ENCODE results near the gene ACSF2. TPM values are rescaled to one million over a fixed set of nuclear protein-coding genes. Genes with fewer than 3 reads are reported as not detected.

Gene ACSF2
- total RNA-seq, 2 experiments from 2014 or later = 33.1 to 33.4 TPM

DNA sequence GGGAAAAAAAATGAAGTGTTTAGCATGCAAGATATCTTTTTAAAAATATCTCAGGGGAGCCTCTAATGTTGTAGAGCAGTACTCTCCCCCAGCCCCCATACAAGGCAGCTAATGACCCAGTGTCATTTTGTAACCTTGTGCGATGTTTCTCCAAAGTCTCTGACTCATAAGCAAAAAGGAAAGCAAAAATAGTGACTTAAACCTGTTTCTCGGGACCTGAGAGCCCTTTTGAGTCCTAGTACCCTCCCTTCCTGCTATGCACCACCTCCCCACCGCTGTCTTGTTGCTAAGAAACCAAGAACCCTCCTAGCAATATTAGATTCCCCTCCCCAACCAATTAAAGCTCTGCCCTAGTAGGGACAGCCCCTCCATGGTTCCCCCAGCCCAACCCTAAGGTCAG, 85.0 kb downstream of the ACSF2 start:
- ATAC-seq = peak; percentile 45
- POLR2A ChIA-PET = interaction anchor here (2.3 kb wide), 1 partner anchor 17 kb away, joined by 6 read pairs; no protein-coding TSS in a partner anchor
- no peaks in the 10 kb centered on the region for H3K27me3 Mint-ChIP-seq (ENCODE audit: low read depth)
- H3K27ac Mint-ChIP-seq = peak overlapping the region; percentile 58
- CTCF ChIA-PET = interaction anchor here (0.9 to 3.7 kb wide), 5 partner anchors 9 to 32 kb away, joined by 3 to 17 read pairs (median 3); partner anchors contain the start of gene RSAD1
- peak; percentile 66 for DNase-seq
- H3K4me1 Mint-ChIP-seq (ENCODE audit: low read depth) = peaks cover 44% of the 10 kb centered on the region
- peak overlapping the region; percentile 12 for H3K4me3 Mint-ChIP-seq
- H3K9me3 Mint-ChIP-seq (ENCODE audit: insufficient read depth) = no peaks in the 10 kb centered on the region
- H3K36me3 Mint-ChIP-seq (ENCODE audit: low read depth) = peaks cover 2% of the 10 kb centered on the region

DNA sequence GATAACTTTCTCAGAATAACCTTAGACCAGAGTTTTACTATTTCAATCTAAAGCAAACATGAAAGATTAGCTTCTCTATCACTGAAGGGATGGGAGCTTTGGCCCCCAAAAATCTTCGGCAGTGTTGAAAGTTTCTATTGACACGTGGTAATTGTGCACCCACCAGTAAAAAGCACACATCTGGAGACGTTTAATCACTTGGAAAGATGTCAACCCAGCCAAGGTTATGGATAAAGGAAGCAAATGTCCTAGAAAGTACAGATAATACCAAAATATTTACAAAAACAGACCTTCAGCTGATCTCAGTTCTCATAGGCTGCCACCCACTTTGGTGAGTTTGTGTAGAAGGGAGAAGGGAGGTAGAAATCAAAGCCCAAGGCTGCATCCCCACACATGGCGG, 87.5 kb downstream of the ACSF2 start:
- H3K4me3 Mint-ChIP-seq = no peak overlapping the region
- POLR2A ChIA-PET = no interaction called here
- no peaks in the 10 kb centered on the region for H3K9me3 Mint-ChIP-seq (ENCODE audit: insufficient read depth)
- peaks cover 35% of the 10 kb centered on the region for H3K4me1 Mint-ChIP-seq (ENCODE audit: low read depth)
- CTCF ChIA-PET = no interaction called here
- no peaks in the 10 kb centered on the region for H3K27me3 Mint-ChIP-seq (ENCODE audit: low read depth)
- DNase-seq = no peak
- peaks cover 2% of the 10 kb centered on the region for H3K36me3 Mint-ChIP-seq (ENCODE audit: low read depth)
- ATAC-seq = no peak
- no peak overlapping the region for H3K27ac Mint-ChIP-seq

DNA sequence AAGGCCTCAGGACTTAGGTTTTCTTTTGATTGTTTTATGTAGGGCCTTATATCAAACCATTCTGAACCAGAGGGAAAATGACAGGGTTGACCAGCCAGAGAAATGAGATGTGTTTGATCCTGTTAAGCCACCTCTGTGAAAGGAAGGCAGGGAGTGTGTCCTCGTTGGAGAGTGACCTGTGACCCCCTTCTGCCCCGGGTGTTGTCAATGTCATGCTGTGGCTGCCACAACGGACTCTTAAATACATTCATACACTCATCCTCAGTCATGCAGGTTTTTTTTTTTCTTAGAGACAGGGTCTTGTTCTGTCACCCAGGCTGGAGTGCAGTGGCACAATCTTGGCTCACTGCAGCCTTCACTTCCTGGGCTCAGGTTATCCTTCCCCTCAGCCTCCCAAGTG, 88.4 kb downstream of the ACSF2 start:
- ChIA-PET CTCF (interaction anchor here (1.2 kb wide), 1 partner anchor 117 kb away, joined by 3 read pairs; the partner anchor contains the start of gene LRRC59), POLR2A (no interaction called here)
- H3K4me3 Mint-ChIP-seq = no peak overlapping the region
- H3K9me3 Mint-ChIP-seq (ENCODE audit: insufficient read depth) = no peaks in the 10 kb centered on the region
- H3K27me3 Mint-ChIP-seq (ENCODE audit: low read depth) = no peaks in the 10 kb centered on the region
- H3K36me3 Mint-ChIP-seq (ENCODE audit: low read depth) = peaks cover 2% of the 10 kb centered on the region
- DNase-seq (no peak), ATAC-seq (no peak)
- H3K4me1 Mint-ChIP-seq (ENCODE audit: low read depth) = peaks cover 27% of the 10 kb centered on the region
- no peak overlapping the region for H3K27ac Mint-ChIP-seq

DNA sequence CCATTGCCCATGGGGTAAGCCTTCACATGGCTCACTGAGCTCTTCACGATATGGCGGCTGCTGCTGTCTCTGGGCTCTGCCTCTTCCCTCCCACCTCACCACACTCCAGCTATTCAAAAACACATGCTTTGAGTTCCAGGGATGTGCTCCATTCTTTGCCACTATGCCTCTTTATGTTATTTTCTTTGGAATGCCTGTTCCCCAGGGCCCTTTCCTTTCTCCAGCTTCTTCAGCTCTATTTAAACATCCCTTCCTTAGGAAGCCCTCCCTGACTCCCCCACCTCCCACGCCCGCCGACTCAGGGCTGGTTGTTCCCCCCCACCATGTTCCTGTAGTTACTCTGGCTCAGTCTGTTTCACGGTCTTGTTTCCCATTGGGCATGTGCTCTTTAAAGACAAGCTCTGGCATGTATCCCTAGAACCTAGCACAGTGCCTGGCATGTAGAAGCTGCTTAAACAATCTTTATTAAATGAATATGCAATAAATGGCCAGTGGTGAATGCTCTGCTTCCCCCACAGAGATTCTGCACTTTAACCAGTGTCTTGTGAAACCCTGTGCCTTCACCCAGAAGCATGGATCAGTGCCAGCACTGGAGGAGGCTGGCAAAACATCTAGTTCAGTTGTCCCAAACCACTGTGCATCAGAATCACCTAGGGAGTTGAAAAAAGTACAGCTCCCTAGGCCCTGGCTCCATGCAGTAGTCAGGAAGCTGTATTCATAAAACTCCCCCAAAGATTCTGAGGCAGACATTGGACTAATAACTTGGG, 89.1 kb downstream of the ACSF2 start:
- DNase-seq (no peak), ATAC-seq (no peak)
- H3K27me3 Mint-ChIP-seq (ENCODE audit: low read depth) = no peaks in the 10 kb centered on the region
- H3K4me3 Mint-ChIP-seq = no peak overlapping the region
- H3K36me3 Mint-ChIP-seq (ENCODE audit: low read depth) = no peaks in the 10 kb centered on the region
- peaks cover 19% of the 10 kb centered on the region for H3K4me1 Mint-ChIP-seq (ENCODE audit: low read depth)
- no peak overlapping the region for H3K27ac Mint-ChIP-seq
- CTCF ChIA-PET = interaction anchor here (0.9 to 1.3 kb wide), 4 partner anchors 21 to 118 kb away, joined by 3 read pairs; partner anchors contain the start of genes LRRC59 and RSAD1
- H3K9me3 Mint-ChIP-seq (ENCODE audit: insufficient read depth) = no peaks in the 10 kb centered on the region
- POLR2A ChIA-PET = no interaction called here

DNA sequence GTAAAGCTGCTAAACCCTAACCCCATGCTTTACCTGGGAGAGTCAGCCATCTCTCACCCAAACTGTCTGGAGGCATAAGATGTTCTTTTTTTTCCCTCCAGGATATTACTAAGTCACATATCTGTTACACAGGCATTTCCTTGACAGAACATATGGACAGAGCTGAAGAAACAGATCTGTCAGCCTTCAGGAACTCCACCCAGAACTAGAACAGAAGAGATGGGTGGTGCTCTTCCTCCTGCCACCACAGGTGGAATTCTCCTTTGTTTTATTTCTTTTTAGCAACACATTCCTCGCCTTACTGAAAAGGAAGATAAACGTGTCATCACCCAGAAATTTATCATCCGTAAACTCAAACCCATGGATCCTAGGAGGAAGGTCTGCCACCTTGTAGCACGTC, 91.0 kb downstream of the ACSF2 start:
- Mint-ChIP-seq H3K36me3 (ENCODE audit: low read depth) (no peaks in the 10 kb centered on the region), H3K4me3 (no peak overlapping the region), H3K27me3 (ENCODE audit: low read depth) (no peaks in the 10 kb centered on the region), H3K4me1 (ENCODE audit: low read depth) (peaks cover 4% of the 10 kb centered on the region), H3K9me3 (ENCODE audit: insufficient read depth) (no peaks in the 10 kb centered on the region), H3K27ac (no peak overlapping the region)
- DNase-seq (no peak), ATAC-seq (no peak)
- POLR2A ChIA-PET = no interaction called here
- CTCF ChIA-PET = no interaction called here

DNA sequence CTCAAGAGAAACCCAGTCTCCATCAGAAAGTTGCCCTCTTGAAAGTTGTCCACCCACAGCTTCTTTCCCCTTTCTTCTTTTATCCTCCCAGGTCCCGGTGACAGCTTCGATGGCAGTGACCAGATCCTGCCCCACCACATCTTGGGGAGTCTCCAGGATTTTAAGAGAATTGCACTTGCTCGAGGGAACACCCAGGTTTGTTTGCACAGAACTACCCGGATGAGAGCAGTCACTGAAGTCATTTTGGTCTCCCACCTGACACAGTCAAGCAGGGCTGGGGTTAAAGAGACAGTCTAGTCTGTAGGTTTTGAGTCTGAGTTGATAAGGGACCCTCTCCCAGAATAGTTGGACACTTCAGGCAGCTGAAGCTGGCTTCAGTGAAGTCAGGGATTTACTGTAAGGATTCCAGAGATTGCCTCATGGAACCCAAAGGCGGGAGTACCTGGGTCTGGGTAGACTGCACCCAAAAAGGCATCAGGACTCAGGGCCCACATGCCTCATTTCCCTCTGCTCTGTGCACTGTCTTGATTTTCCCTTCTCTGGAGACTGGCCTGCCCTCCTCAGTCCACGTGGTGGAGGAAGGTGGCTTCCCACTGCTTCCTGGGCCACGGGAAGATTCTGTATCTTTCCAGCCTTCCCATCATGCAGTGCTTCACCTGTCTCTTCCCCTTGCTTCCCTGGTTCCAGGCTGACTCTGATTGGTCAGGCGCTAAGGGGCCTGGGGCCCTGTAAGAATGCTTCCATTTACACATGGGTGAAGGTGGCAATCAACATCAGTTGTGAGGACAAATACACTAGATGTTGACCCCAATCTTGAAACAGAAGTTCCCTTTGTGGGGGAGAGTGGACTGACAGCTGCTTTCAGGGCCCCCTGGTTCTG, 91.7 kb downstream of the ACSF2 start:
- ChIA-PET CTCF (no interaction called here), POLR2A (no interaction called here)
- ATAC-seq = no peak
- H3K36me3 Mint-ChIP-seq (ENCODE audit: low read depth) = no peaks in the 10 kb centered on the region
- no peak for DNase-seq
- peaks cover 1% of the 10 kb centered on the region for H3K4me1 Mint-ChIP-seq (ENCODE audit: low read depth)
- H3K27me3 Mint-ChIP-seq (ENCODE audit: low read depth) = no peaks in the 10 kb centered on the region
- no peak overlapping the region for H3K4me3 Mint-ChIP-seq
- no peak overlapping the region for H3K27ac Mint-ChIP-seq
- H3K9me3 Mint-ChIP-seq (ENCODE audit: insufficient read depth) = no peaks in the 10 kb centered on the region

DNA sequence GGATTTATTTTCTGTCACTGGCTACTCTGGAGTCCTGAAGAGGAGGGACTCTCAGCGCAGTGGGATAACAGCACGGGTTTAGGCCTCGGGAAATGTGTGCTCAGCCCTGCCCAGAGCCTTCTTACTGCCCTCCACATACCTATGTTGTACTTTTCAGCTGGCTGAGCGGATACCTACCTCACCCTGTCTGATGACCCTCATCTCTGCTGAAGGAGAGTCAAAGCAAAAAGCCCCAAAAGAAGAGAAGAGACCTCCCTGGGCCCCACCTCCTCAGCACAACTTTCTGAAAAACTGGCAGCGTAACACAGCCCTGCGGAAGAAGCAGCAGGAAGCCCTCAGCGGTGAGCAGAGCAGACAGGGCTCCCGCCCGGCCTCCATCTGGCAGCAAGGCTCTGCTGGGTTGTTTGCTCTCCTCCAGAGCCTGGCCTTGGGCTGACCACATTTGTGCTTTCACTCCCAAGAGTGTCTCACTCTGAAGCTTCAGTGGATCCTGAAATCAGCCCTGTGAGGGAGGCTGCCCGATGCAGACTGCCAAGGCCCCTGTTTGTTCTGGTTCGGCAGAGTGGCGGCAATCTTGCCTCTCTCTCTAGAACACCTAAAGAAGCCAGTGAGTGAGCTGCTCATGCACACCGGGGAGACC, 92.5 kb downstream of the ACSF2 start:
- Mint-ChIP-seq H3K27me3 (ENCODE audit: low read depth) (no peaks in the 10 kb centered on the region), H3K4me3 (no peak overlapping the region), H3K4me1 (ENCODE audit: low read depth) (peaks cover 1% of the 10 kb centered on the region), H3K9me3 (ENCODE audit: insufficient read depth) (no peaks in the 10 kb centered on the region), H3K36me3 (ENCODE audit: low read depth) (no peaks in the 10 kb centered on the region), H3K27ac (no peak overlapping the region)
- DNase-seq (no peak), ATAC-seq (no peak)
- POLR2A ChIA-PET = no interaction called here
- CTCF ChIA-PET = no interaction called here

DNA sequence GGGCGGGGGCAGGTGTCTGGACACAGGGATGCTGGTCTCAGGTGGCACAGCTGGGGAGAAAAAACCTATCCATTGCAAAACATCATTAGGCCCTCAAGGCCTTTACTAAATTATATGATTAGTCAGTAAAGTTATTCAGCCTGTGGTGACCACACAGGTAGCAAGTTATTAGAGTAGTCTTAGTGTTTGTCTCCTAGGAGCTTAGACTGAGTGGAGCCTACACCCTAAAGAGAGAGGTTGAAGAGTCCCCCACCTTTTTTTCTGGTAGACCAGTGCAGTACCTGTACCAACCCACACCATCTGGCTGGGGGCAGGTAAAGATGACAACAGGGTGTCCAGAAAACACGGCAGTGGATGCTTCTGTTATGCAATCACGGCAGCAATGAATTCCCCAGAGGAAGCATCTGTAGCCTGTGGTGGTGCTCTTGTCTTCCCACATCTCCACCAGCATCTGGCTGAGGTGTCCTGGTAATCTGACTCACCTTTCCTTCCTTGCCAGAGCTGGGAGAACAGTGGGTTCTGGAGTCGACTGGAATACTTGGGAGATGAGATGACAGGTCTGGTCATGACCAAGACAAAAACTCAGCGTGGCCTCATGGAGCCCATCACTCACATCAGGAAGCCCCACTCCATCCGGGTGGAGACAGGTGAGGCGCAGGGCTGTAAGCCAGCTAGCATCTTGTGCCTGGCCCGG, 93.3 kb downstream of the ACSF2 start:
- DNase-seq = no peak
- Mint-ChIP-seq H3K36me3 (ENCODE audit: low read depth) (no peaks in the 10 kb centered on the region), H3K27me3 (ENCODE audit: low read depth) (no peaks in the 10 kb centered on the region), H3K4me1 (ENCODE audit: low read depth) (peaks cover 1% of the 10 kb centered on the region), H3K9me3 (ENCODE audit: insufficient read depth) (no peaks in the 10 kb centered on the region), H3K4me3 (no peak overlapping the region), H3K27ac (no peak overlapping the region)
- POLR2A ChIA-PET = interaction anchor here (0.6 kb wide), 1 partner anchor 214 kb away, joined by 6 read pairs; no protein-coding TSS in a partner anchor
- CTCF ChIA-PET = no interaction called here
- ATAC-seq = no peak

DNA sequence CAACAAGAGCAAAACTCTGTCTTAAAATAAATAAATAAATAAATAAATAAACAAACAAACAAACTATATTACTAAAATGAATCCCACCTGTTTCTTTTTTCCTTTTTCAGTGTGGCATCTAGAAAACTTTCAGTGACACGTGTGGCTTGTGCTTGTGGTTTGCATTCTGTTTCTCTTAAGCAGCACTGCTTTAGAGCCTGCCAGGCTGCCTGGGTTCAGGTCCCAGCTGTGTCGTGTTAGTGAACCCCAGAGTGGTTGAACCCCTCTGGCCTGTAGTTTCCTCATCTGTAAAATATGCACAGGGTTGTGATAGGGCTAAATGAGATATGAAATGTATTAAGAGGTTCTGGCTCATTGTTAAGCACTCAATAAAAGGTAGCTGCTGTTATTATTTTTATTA, 94.5 kb downstream of the ACSF2 start:
- Mint-ChIP-seq H3K27ac (no peak overlapping the region), H3K36me3 (ENCODE audit: low read depth) (no peaks in the 10 kb centered on the region), H3K9me3 (ENCODE audit: insufficient read depth) (no peaks in the 10 kb centered on the region), H3K27me3 (ENCODE audit: low read depth) (no peaks in the 10 kb centered on the region), H3K4me1 (ENCODE audit: low read depth) (peaks cover 1% of the 10 kb centered on the region), H3K4me3 (no peak overlapping the region)
- ChIA-PET CTCF (interaction anchor here (0.9 kb wide), 1 partner anchor 263 kb away, joined by 3 read pairs; no protein-coding TSS in a partner anchor), POLR2A (no interaction called here)
- DNase-seq (no peak), ATAC-seq (no peak)

DNA sequence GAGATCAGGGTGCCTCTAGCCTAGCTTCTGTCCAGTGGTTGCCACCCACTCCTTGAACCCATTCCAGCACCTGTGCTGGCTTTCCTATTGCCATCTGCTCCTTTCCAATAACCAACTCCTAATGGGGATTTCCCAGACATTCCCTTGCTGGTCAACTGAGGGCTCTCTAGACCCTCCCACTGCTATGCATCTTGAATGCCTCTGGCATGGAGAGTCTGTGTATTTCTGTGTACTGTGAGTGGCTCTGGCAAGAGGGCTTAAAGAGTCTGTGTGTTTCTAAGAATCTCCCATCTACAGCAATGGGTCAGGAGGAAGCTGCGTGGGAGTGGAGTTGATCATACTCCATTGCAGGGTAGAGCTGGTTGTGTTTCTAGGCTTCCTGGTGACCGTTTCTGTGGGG, 95.5 kb downstream of the ACSF2 start:
- Mint-ChIP-seq H3K4me1 (ENCODE audit: low read depth) (peaks cover 1% of the 10 kb centered on the region), H3K27me3 (ENCODE audit: low read depth) (no peaks in the 10 kb centered on the region), H3K27ac (no peak overlapping the region)

DNA sequence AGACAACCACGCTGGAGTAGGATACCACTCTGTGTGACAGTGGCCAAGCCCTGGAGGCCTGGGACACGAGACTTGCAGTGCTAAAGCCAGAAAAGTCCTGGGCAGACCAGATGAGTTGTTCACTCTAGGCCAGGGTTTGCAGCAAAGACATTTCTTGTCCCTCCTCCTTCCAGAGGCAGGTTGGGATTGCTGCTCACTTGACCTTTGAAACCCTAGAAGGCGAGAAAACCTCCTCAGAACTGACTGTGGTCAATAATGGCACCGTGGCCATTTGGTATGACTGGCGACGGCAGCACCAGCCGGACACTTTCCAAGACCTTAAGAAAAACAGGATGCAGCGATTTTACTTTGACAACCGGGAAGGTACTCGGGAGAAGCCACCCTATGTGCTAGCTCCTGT, 96.7 kb downstream of the ACSF2 start:
- ChIA-PET CTCF (no interaction called here), POLR2A (interaction anchor here (0.6 kb wide), 1 partner anchor 197 kb away, joined by 5 read pairs; the partner anchor contains the start of gene LUC7L3)
- Mint-ChIP-seq H3K27me3 (ENCODE audit: low read depth) (no peaks in the 10 kb centered on the region), H3K4me1 (ENCODE audit: low read depth) (peaks cover 1% of the 10 kb centered on the region), H3K27ac (no peak overlapping the region), H3K36me3 (ENCODE audit: low read depth) (no peaks in the 10 kb centered on the region), H3K4me3 (no peak overlapping the region), H3K9me3 (ENCODE audit: insufficient read depth) (no peaks in the 10 kb centered on the region)
- DNase-seq (no peak), ATAC-seq (no peak)

More for the DNA sequence above, 95.5 kb downstream of the ACSF2 start:
- Mint-ChIP-seq H3K4me3 (no peak overlapping the region), H3K36me3 (ENCODE audit: low read depth) (no peaks in the 10 kb centered on the region), H3K9me3 (ENCODE audit: insufficient read depth) (no peaks in the 10 kb centered on the region)
- ChIA-PET CTCF (no interaction called here), POLR2A (no interaction called here)
- no peak for ATAC-seq
- no peak for DNase-seq
